Neural cell (in vitro differentiated cells): ENCODE results near the gene COG5. TPM values are rescaled to one million over a fixed set of nuclear protein-coding genes. Genes with fewer than 3 reads are reported as not detected.

Experiments used
- H2AFZ ChIP-seq: fragments of 200-600, 300-800 bp; sonication (generic), shearing (Covaris generic); 2 replicates; pipeline ENCODE4 v1.6.0; 2014; ENCODE audit warnings: low read depth, mild to moderate bottlenecking, antibody characterized with exemption, low read length, moderate library complexity
- H3F3A ChIP-seq: fragments of 200-600 bp; shearing (Covaris generic); 2 replicates; pipeline ENCODE4 v1.6.1; 2016; ENCODE audit warnings: mild to moderate bottlenecking, moderate library complexity, mixed read lengths, antibody characterized with exemption, low read length; ENCODE audit not compliant: insufficient read depth, poor library complexity, severe bottlenecking
- H3K27ac ChIP-seq: fragments of 200-600, 300-800 bp; sonication (generic), shearing (Covaris generic); 2 replicates; pipeline ENCODE4 v1.5.1; 2014; ENCODE audit warnings: mild to moderate bottlenecking, low read length, moderate library complexity
- H3K27me3 ChIP-seq: fragments of 300-800, 200-600 bp; sonication (generic), shearing (Covaris generic); 2 replicates; pipeline ENCODE4 v1.6.0; 2014; ENCODE audit warnings: mild to moderate bottlenecking, low read depth, low read length, moderate library complexity; ENCODE audit not compliant: insufficient read depth
- H3K36me3 ChIP-seq: fragments of 300-800, 200-600 bp; sonication (generic), shearing (Covaris generic); 2 replicates; pipeline ENCODE4 v1.5.1; 2014; ENCODE audit warnings: mild to moderate bottlenecking, antibody characterized with exemption, low read length, moderate library complexity; ENCODE audit not compliant: insufficient read depth
- H3K4me2 ChIP-seq: fragments of 300-800, 200-600 bp; sonication (generic), shearing (Covaris generic); 2 replicates; pipeline ENCODE4 v1.6.0; 2014; ENCODE audit warnings: mild to moderate bottlenecking, low read length
- H3K4me3 ChIP-seq: fragments of 300-800, 200-600 bp; sonication (generic), shearing (Covaris generic); 2 replicates; pipeline ENCODE4 v1.5.1; 2014; ENCODE audit warnings: mild to moderate bottlenecking, low read length, moderate library complexity
- H3K79me2 ChIP-seq: fragments of 200-600 bp; shearing (Covaris generic); replicated peaks from 2 replicates; pipeline ENCODE4 v1.6.0; 2014; ENCODE audit warnings: mild to moderate bottlenecking, low read length, moderate library complexity; ENCODE audit not compliant: insufficient read depth
- H3K9ac ChIP-seq: fragments of 300-800, 200-600 bp; sonication (generic), shearing (Covaris generic); 2 replicates; pipeline ENCODE4 v1.6.1; 2016; ENCODE audit warnings: mild to moderate bottlenecking, low read length, mixed read lengths
- H3K9me2 ChIP-seq: fragments of 200-600 bp; shearing (Covaris generic); 2 replicates; pipeline ENCODE4 v1.6.1; 2016; ENCODE audit warnings: mild to moderate bottlenecking, low read length, mixed read lengths; ENCODE audit not compliant: insufficient read depth
- H3K9me3 ChIP-seq: fragments of 200-600, 300-800 bp; sonication (generic), shearing (Covaris generic); 2 replicates; pipeline ENCODE4 v1.6.1; 2016; ENCODE audit warnings: mild to moderate bottlenecking, mixed run types, low read length, moderate library complexity, mixed read lengths
- H4K20me1 ChIP-seq: fragments of 200-600 bp; shearing (Covaris generic); 2 replicates; pipeline ENCODE4 v1.6.1; 2016; ENCODE audit warnings: mild to moderate bottlenecking, mixed run types; ENCODE audit not compliant: insufficient read depth
- CTCF ChIP-seq: fragments of 450-650 bp; IDR thresholded peaks from 2 replicates; pipeline ENCODE4 v1.5.1; 2014; ENCODE audit warnings: antibody characterized with exemption, mild to moderate bottlenecking, moderate library complexity; ENCODE audit not compliant: poor library complexity, severe bottlenecking
- EP300 ChIP-seq: fragments of 450-650 bp; conservative IDR thresholded peaks from 2 replicates; pipeline ENCODE4 v1.6.1; 2014; ENCODE audit warnings: antibody characterized with exemption, mild to moderate bottlenecking, moderate library complexity; ENCODE audit not compliant: poor library complexity, severe bottlenecking
- EZH2 ChIP-seq: fragments of 200-600, 300-800 bp; shearing (Covaris generic), sonication (generic); IDR thresholded peaks from 2 replicates; pipeline ENCODE4 v1.6.1; 2014; ENCODE audit warnings: antibody characterized with exemption, low read length, borderline replicate concordance, mild to moderate bottlenecking; ENCODE audit not compliant: insufficient read depth, poor library complexity, severe bottlenecking
- MXI1 ChIP-seq: fragments of 450-650 bp; conservative IDR thresholded peaks from 2 replicates; pipeline ENCODE4 v1.6.1; 2014; ENCODE audit warnings: antibody characterized with exemption, mild to moderate bottlenecking; ENCODE audit not compliant: poor library complexity, severe bottlenecking
- POLR2AphosphoS5 ChIP-seq: IDR thresholded peaks from 2 replicates; pipeline ENCODE4 v1.6.1; 2012
- RAD21 ChIP-seq: fragments of 450-650 bp; conservative IDR thresholded peaks from 2 replicates; pipeline ENCODE4 v1.6.1; 2014; ENCODE audit warnings: antibody characterized with exemption, mild to moderate bottlenecking, moderate library complexity
- SMC3 ChIP-seq: fragments of 450-650 bp; conservative IDR thresholded peaks from 2 replicates; pipeline ENCODE4 v1.6.1; 2014; ENCODE audit warnings: antibody characterized with exemption, mild to moderate bottlenecking, moderate library complexity; ENCODE audit not compliant: poor library complexity
- TAF1 ChIP-seq: IDR thresholded peaks from 2 replicates; pipeline ENCODE4 v1.6.1; 2012; ENCODE audit warnings: low read depth
- polyA plus RNA-seq: library from polyadenylated mRNA; depleted of rRNA; stranded (reverse); fragments of >200 nt; gene quantifications from 2 replicates; pipeline ENCODE4 v1.2.3, GENCODE V29; 2014
- TF ChIP-seq, protein P1 (sequence below): IDR thresholded peaks from 2 replicates; pipeline ENCODE4 v1.6.1; 2012; ENCODE audit warnings: borderline replicate concordance

COG5 gene
- polyA plus RNA-seq, 1 donor from 2014 or later: 13.3 TPM

DNA sequence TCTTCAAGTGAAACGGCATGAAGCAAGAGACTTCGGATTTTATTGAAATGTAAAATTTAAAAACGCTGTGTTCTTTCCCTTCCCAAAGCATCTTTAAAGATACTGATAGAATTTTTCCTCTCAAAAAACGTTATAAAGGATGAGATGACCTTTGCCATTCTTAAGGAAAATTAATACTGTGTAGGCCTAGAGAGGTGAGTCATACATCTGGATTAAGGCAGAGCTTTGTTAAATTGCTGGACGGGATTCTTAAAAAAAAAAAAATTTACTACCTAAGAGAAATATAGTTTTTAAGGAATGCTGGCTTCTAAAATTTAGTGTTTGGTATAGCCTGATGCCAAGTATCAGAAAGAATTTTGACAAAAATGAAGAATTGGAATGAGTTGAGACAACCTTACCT lies 401.2 kb downstream of the COG5 start:
- H4K20me1 ChIP-seq: no peaks in the 10 kb centered on the region
- H3K9me2 ChIP-seq: no peaks in the 10 kb centered on the region
- H3K9ac ChIP-seq: no peak overlapping the region
- no peak overlapping the region for H2AFZ ChIP-seq
- no peaks in the 10 kb centered on the region for H3K79me2 ChIP-seq
- H3K4me3 ChIP-seq: no peak overlapping the region
- H3K36me3 ChIP-seq: peaks cover 5% of the 10 kb centered on the region
- no peak overlapping the region for H3K27ac ChIP-seq
- TF ChIP-seq EZH2 (no peak), RAD21 (no peak), EP300 (no peak), TAF1 (no peak), POLR2AphosphoS5 (no peak), MXI1 (no peak), SMC3 (no peak), CTCF (no peak)
- TF ChIP-seq, protein P1, sequence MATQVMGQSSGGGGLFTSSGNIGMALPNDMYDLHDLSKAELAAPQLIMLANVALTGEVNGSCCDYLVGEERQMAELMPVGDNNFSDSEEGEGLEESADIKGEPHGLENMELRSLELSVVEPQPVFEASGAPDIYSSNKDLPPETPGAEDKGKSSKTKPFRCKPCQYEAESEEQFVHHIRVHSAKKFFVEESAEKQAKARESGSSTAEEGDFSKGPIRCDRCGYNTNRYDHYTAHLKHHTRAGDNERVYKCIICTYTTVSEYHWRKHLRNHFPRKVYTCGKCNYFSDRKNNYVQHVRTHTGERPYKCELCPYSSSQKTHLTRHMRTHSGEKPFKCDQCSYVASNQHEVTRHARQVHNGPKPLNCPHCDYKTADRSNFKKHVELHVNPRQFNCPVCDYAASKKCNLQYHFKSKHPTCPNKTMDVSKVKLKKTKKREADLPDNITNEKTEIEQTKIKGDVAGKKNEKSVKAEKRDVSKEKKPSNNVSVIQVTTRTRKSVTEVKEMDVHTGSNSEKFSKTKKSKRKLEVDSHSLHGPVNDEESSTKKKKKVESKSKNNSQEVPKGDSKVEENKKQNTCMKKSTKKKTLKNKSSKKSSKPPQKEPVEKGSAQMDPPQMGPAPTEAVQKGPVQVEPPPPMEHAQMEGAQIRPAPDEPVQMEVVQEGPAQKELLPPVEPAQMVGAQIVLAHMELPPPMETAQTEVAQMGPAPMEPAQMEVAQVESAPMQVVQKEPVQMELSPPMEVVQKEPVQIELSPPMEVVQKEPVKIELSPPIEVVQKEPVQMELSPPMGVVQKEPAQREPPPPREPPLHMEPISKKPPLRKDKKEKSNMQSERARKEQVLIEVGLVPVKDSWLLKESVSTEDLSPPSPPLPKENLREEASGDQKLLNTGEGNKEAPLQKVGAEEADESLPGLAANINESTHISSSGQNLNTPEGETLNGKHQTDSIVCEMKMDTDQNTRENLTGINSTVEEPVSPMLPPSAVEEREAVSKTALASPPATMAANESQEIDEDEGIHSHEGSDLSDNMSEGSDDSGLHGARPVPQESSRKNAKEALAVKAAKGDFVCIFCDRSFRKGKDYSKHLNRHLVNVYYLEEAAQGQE: no peak
- no peak overlapping the region for H3K4me2 ChIP-seq
- H3F3A ChIP-seq: peaks cover 4% of the 10 kb centered on the region
- H3K27me3 ChIP-seq: no peaks in the 10 kb centered on the region
- H3K9me3 ChIP-seq: no peaks in the 10 kb centered on the region

DNA sequence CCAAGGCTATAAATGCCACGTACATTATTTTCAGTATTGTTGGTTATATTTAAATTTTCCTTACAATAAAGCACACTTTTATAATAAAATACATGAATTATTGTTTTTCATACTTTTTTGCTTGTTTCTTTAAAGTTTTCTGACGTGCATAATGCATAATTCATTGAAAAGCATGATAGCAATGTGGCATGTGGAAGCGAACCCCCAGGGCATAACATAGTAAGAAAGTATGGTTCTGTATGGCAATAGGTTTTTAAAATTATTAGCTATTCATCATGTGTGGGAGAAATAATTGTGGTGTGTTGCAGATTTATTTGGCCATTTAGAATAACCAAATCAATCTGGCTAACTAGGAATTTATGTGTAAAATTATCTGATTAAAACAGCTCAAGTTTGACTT lies 402.3 kb downstream of the COG5 start:
- H3K9ac ChIP-seq: no peak overlapping the region
- no peak overlapping the region for H2AFZ ChIP-seq
- no peaks in the 10 kb centered on the region for H4K20me1 ChIP-seq
- no peaks in the 10 kb centered on the region for H3K9me2 ChIP-seq
- no peaks in the 10 kb centered on the region for H3K79me2 ChIP-seq
- no peaks in the 10 kb centered on the region for H3K9me3 ChIP-seq
- peaks cover 5% of the 10 kb centered on the region for H3K36me3 ChIP-seq
- H3K27me3 ChIP-seq: no peaks in the 10 kb centered on the region
- no peak overlapping the region for H3K4me2 ChIP-seq
- H3F3A ChIP-seq: no peaks in the 10 kb centered on the region
- H3K27ac ChIP-seq: no peak overlapping the region
- TF ChIP-seq, protein P1: no peak
- TF ChIP-seq SMC3 (no peak), EP300 (no peak)
- no peak overlapping the region for H3K4me3 ChIP-seq
